GM23338 (cell line): ENCODE measurements around the gene ITPR3. TPM values are rescaled to one million over a fixed set of nuclear protein-coding genes. Genes with fewer than 3 reads are reported as not detected.

Experiments used
- ATAC-seq: fragments of 200-7000 bp; cut with Tn5 transposase; 3 replicates; pipeline ENCODE4 v1.9.1; 2020
- DNase-seq: peaks from one replicate; pipeline ENCODE4 v3.0.0-alpha.2; 2015; ENCODE audit warnings: low spot score
- H2AFZ ChIP-seq: fragments of 200-600 bp; sonication (generic); 2 replicates; pipeline ENCODE4 v1.8.0; 2016; ENCODE audit warnings: antibody characterized with exemption, mild to moderate bottlenecking, moderate library complexity
- H3F3A ChIP-seq: fragments of 200-600 bp; sonication (generic); replicated peaks from 2 replicates; pipeline ENCODE4 v1.8.0; 2017; ENCODE audit warnings: antibody characterized with exemption, mixed run types, low read depth
- H3K27ac ChIP-seq: fragments of 200-600 bp; sonication (generic); 2 replicates; pipeline ENCODE4 v1.6.1; 2016; ENCODE audit warnings: low read depth
- H3K27me3 ChIP-seq: fragments of 200-600 bp; sonication (generic); 2 replicates; pipeline ENCODE4 v1.8.0; 2016; ENCODE audit warnings: mild to moderate bottlenecking, mixed run types, moderate library complexity; ENCODE audit not compliant: insufficient read depth
- H3K36me3 ChIP-seq: fragments of 200-600 bp; sonication (generic); 2 replicates; pipeline ENCODE4 v1.8.0; 2016; ENCODE audit warnings: mild to moderate bottlenecking; ENCODE audit not compliant: insufficient read depth
- H3K4me1 ChIP-seq: fragments of 200-600 bp; sonication (generic); 2 replicates; pipeline ENCODE4 v1.8.0; 2016; ENCODE audit warnings: mild to moderate bottlenecking, moderate library complexity; ENCODE audit not compliant: insufficient read depth
- H3K4me2 ChIP-seq: fragments of 200-600 bp; sonication (generic); 2 replicates; pipeline ENCODE4 v1.7.1; 2017; ENCODE audit warnings: mixed run types
- H3K4me3 ChIP-seq: fragments of 200-600 bp; sonication (generic); 2 replicates; pipeline ENCODE4 v1.6.1; 2016; ENCODE audit warnings: mixed run types
- H3K79me2 ChIP-seq: fragments of 200-600 bp; sonication (generic); replicated peaks from 2 replicates; pipeline ENCODE4 v1.8.0; 2017; ENCODE audit warnings: mild to moderate bottlenecking; ENCODE audit not compliant: insufficient read depth
- H3K9me2 ChIP-seq: fragments of 200-600 bp; sonication (generic); 2 replicates; pipeline ENCODE4 v1.8.0; 2017; ENCODE audit not compliant: insufficient read depth
- H4K20me1 ChIP-seq: fragments of 200-600 bp; sonication (generic); replicated peaks from 2 replicates; pipeline ENCODE4 v1.8.0; 2017; ENCODE audit warnings: mild to moderate bottlenecking; ENCODE audit not compliant: insufficient read depth
- H3K27ac Mint-ChIP-seq: 2 replicates; pipeline ENCODE4 v1.8.0; 2020; ENCODE audit warnings: inconsistent platforms, mild to moderate bottlenecking, moderate library complexity, mixed read lengths
- H3K27me3 Mint-ChIP-seq: 3 replicates; pipeline ENCODE4 v1.8.0; 2022; ENCODE audit warnings: low read depth, mild to moderate bottlenecking, moderate library complexity, mixed read lengths, inconsistent platforms; ENCODE audit not compliant: insufficient read depth, poor library complexity
- H3K36me3 Mint-ChIP-seq: 3 replicates; pipeline ENCODE4 v1.8.0; 2021; ENCODE audit warnings: low read depth, mild to moderate bottlenecking, inconsistent platforms, moderate library complexity, mixed read lengths
- H3K4me1 Mint-ChIP-seq: 3 replicates; pipeline ENCODE4 v1.8.0; 2020; ENCODE audit warnings: mild to moderate bottlenecking, inconsistent platforms, mixed read lengths
- H3K4me3 Mint-ChIP-seq: 3 replicates; pipeline ENCODE4 v1.8.0; 2021; ENCODE audit warnings: moderate library complexity, mild to moderate bottlenecking, inconsistent platforms, mixed read lengths
- H3K9me3 Mint-ChIP-seq: 3 replicates; pipeline ENCODE4 v1.8.0; 2020; ENCODE audit warnings: moderate library complexity, mild to moderate bottlenecking, inconsistent platforms, mixed read lengths
- CREB1 ChIP-seq: fragments of 250-450 bp; sonication (Bioruptor Pico); IDR thresholded peaks from 2 replicates; pipeline ENCODE4 v1.5.0; 2020; ENCODE audit warnings: low read depth, mild to moderate bottlenecking, moderate library complexity
- CTCF ChIP-seq, 2 experiments: fragments of 200-600 bp in 1 of 2; sonication (generic) in 1 of 2; conservative IDR thresholded peaks; 2 replicates each; pipeline versions ENCODE4 v1.5.1 to v1.6.1; 2016 to 2017; ENCODE audit warnings: antibody characterized with exemption in 2 of 2, low read depth in 2 of 2, mild to moderate bottlenecking in 2 of 2, moderate library complexity in 1 of 2
- ETS1 ChIP-seq: IDR thresholded peaks from 2 replicates; pipeline ENCODE4 v1.6.1; 2016; ENCODE audit warnings: antibody characterized with exemption
- EZH2phosphoT487 ChIP-seq: fragments of 200-600 bp; sonication (generic); IDR thresholded peaks from one replicate; pipeline ENCODE4 v1.8.1; 2018; ENCODE audit warnings: antibody characterized with exemption; ENCODE audit not compliant: unreplicated experiment
- JUNB ChIP-seq: IDR thresholded peaks from one replicate; pipeline ENCODE4 v1.6.1; 2016; ENCODE audit warnings: antibody characterized with exemption; ENCODE audit not compliant: unreplicated experiment
- NANOG ChIP-seq: IDR thresholded peaks from 2 replicates; pipeline ENCODE4 v1.6.1; 2016; ENCODE audit warnings: antibody characterized with exemption, borderline replicate concordance
- POLR2AphosphoS5 ChIP-seq: IDR thresholded peaks from 2 replicates; pipeline ENCODE4 v1.6.1; 2016; ENCODE audit warnings: antibody characterized with exemption, low read depth
- REST ChIP-seq: IDR thresholded peaks from one replicate; pipeline ENCODE4 v1.6.1; 2018; ENCODE audit warnings: antibody characterized with exemption; ENCODE audit not compliant: unreplicated experiment
- STAT1 ChIP-seq: IDR thresholded peaks from one replicate; pipeline ENCODE4 v1.6.1; 2016; ENCODE audit warnings: antibody characterized with exemption; ENCODE audit not compliant: unreplicated experiment
- ZNF114 ChIP-seq: fragments of 250-450 bp; sonication (Bioruptor Pico); IDR thresholded peaks from 2 replicates; pipeline ENCODE4 v1.5.0; 2020; ENCODE audit warnings: mild to moderate bottlenecking, moderate library complexity
- ZNF331 ChIP-seq: fragments of 250-450 bp; sonication (Bioruptor Pico); IDR thresholded peaks from 2 replicates; pipeline ENCODE4 v1.5.0; 2020; ENCODE audit warnings: low read depth, mild to moderate bottlenecking, moderate library complexity
- polyA plus RNA-seq: library from polyadenylated mRNA; unstranded; fragments of >200 nt; fragmentation: Nextera tagmentation; extraction: Ambion mirVana; gene quantifications from 2 replicates; pipeline ENCODE4 v1.2.1, GENCODE V29; 2016
- total RNA-seq: library from RNA; depleted of rRNA; stranded (reverse); fragments of >200 nt; shearing (Covaris generic); gene quantifications from 2 replicates; pipeline ENCODE4 v1.2.3, GENCODE V29; 2014

The ITPR3 gene
- total and polyA plus RNA-seq, 2 experiments from 2014 or later: 7.3 to 31.9 TPM

- H3K27ac Mint-ChIP-seq: no peak overlapping the region
- no peaks in the 10 kb centered on the region for H4K20me1 ChIP-seq
- no peaks in the 10 kb centered on the region for H3K36me3 Mint-ChIP-seq
- no peak overlapping the region for H3K27ac ChIP-seq
- H3K4me3 ChIP-seq: no peak overlapping the region
- no peak for TF ChIP-seq STAT1
- TF ChIP-seq ZNF331 (CRISPR knock-in tag): no peak
- TF ChIP-seq CREB1 (CRISPR knock-in tag): no peak
- no peak for TF ChIP-seq EZH2phosphoT487
- no peak for TF ChIP-seq POLR2AphosphoS5
- no peak for TF ChIP-seq JUNB
- no peak overlapping the region for H3K4me2 ChIP-seq
- no peaks in the 10 kb centered on the region for H3K9me2 ChIP-seq
- peaks cover 9% of the 10 kb centered on the region for H3K27me3 Mint-ChIP-seq
- ATAC-seq: no peak
- no peaks in the 10 kb centered on the region for H3K9me3 Mint-ChIP-seq
- H3K4me1 ChIP-seq: peaks cover 10% of the 10 kb centered on the region; the same call in 1 of the 2 replicates
- no peaks in the 10 kb centered on the region for H3K79me2 ChIP-seq
- DNase-seq: no peak
- H2AFZ ChIP-seq: no peak overlapping the region
- peaks cover 17% of the 10 kb centered on the region for H3K4me1 Mint-ChIP-seq
- no peaks in the 10 kb centered on the region; the same call in 1 of the 2 replicates for H3K36me3 ChIP-seq
- H3K4me3 Mint-ChIP-seq: no peak overlapping the region
- H3K27me3 ChIP-seq: no peaks in the 10 kb centered on the region
- H3F3A ChIP-seq: no peaks in the 10 kb centered on the region
Observed at GRCh38 chr6:33740204-33740608, 119.1 kb downstream of the ITPR3 start.

GRCh38 chr6:33740794-33741193 is 119.7 kb downstream of the ITPR3 start:
- no peaks in the 10 kb centered on the region for H4K20me1 ChIP-seq
- H3K4me3 Mint-ChIP-seq: no peak overlapping the region
- peaks cover 9% of the 10 kb centered on the region for H3K27me3 Mint-ChIP-seq
- H3K27ac Mint-ChIP-seq: no peak overlapping the region
- no peaks in the 10 kb centered on the region for H3K36me3 Mint-ChIP-seq
- no peak overlapping the region for H3K4me2 ChIP-seq
- H3K36me3 ChIP-seq: no peaks in the 10 kb centered on the region; the same call in 1 of the 2 replicates
- no peak overlapping the region for H2AFZ ChIP-seq
- peaks cover 21% of the 10 kb centered on the region for H3K4me1 Mint-ChIP-seq
- ATAC-seq (no peak), DNase-seq (no peak)
- peaks cover 15% of the 10 kb centered on the region; the same call in 1 of the 2 replicates for H3K4me1 ChIP-seq
- no peak overlapping the region for H3K4me3 ChIP-seq
- H3K79me2 ChIP-seq: no peaks in the 10 kb centered on the region
- H3F3A ChIP-seq: no peaks in the 10 kb centered on the region
- no peaks in the 10 kb centered on the region for H3K9me3 Mint-ChIP-seq
- H3K27me3 ChIP-seq: no peaks in the 10 kb centered on the region
- no peaks in the 10 kb centered on the region for H3K9me2 ChIP-seq
- no peak overlapping the region for H3K27ac ChIP-seq
- TF ChIP-seq CTCF (conservative IDR thresholded peaks at IDR 0.05; ENCODE audit: low read depth in 2 of 2): no peak
- TF ChIP-seq JUNB: no peak
- TF ChIP-seq STAT1: no peak
- TF ChIP-seq EZH2phosphoT487: no peak
- TF ChIP-seq ZNF114: no peak
- TF ChIP-seq NANOG: no peak
- TF ChIP-seq REST: no peak
- TF ChIP-seq ETS1: no peak
- no peak for TF ChIP-seq ZNF331 (CRISPR knock-in tag)
- no peak for TF ChIP-seq CREB1 (CRISPR knock-in tag)
- no peak for TF ChIP-seq POLR2AphosphoS5
